Measurements from ENCODE around the gene SNX25.

DNA sequence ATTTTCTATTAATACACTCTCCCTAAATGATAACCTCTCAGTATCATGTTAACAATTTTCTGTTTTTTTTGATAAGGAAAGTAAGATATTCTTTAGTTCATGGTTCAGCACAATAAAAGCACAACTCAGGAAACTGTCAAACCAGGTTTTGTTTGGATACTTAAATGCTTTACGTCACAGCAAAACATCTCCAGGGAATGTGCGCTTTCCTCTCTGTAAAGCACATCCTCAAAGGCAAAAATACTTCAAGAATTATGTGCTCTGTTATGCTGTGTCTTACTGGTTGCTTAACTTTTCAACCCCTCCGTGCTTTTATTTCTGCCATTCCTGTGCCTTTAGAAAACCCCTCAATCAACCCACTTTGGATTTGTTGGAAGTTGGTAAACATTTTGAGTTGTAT is 27.8 kb downstream of the SNX25 start:
- TF ChIP-seq POLR2AphosphoS5 (IDR thresholded peaks at IDR 0.05; ENCODE audit: low read depth, low read length) (no peak), TAF1 (IDR thresholded peaks at IDR 0.05; ENCODE audit: borderline replicate concordance, insufficient read depth, low read length) (no peak)
- TF ChIP-seq, protein P1, sequence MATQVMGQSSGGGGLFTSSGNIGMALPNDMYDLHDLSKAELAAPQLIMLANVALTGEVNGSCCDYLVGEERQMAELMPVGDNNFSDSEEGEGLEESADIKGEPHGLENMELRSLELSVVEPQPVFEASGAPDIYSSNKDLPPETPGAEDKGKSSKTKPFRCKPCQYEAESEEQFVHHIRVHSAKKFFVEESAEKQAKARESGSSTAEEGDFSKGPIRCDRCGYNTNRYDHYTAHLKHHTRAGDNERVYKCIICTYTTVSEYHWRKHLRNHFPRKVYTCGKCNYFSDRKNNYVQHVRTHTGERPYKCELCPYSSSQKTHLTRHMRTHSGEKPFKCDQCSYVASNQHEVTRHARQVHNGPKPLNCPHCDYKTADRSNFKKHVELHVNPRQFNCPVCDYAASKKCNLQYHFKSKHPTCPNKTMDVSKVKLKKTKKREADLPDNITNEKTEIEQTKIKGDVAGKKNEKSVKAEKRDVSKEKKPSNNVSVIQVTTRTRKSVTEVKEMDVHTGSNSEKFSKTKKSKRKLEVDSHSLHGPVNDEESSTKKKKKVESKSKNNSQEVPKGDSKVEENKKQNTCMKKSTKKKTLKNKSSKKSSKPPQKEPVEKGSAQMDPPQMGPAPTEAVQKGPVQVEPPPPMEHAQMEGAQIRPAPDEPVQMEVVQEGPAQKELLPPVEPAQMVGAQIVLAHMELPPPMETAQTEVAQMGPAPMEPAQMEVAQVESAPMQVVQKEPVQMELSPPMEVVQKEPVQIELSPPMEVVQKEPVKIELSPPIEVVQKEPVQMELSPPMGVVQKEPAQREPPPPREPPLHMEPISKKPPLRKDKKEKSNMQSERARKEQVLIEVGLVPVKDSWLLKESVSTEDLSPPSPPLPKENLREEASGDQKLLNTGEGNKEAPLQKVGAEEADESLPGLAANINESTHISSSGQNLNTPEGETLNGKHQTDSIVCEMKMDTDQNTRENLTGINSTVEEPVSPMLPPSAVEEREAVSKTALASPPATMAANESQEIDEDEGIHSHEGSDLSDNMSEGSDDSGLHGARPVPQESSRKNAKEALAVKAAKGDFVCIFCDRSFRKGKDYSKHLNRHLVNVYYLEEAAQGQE (IDR thresholded peaks at IDR 0.05; ENCODE audit: insufficient read depth in 1 of 2, low read depth in 2 of 2, low read length in 2 of 2) = no peak
